ENCODE measurements around the gene COMT.
"Not testable (repeated sequence)": the region's sequence is repeated elsewhere in the genome, so short reads cannot be mapped to it uniquely, and the experiment has no call there.

The COMT gene

DNA sequence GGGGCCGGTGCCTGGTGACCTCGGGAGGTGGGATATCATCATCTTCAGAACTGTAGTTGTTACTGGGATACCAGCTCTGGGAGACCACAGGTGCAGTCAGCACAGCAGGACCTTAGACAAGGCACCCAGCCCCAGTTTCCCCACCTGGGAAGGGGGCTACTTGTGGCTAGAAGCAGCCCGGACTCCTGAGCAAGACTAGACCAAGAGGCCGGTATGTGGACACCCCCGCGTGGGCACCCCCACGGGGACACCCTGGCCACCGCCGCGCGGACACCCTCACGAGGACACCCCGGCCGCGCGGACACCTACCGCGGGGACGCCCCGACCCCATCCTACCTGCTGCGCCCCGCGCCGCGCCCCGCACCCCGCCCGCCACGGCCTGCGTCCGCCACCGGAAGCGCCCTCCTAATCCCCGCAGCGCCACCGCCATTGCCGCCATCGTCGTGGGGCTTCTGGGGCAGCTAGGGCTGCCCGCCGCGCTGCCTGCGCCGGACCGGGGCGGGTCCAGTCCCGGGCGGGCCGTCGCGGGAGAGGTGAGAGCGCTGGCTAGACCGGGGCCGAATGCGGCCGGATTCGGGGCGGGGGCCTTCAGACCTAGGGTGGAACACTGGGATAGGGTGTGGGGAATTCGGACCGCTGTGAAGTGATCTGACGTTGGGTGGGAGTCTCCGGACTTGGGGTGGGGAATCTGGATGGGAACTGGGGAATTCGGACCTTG is at the start of gene COMT, which contains the start of gene TXNRD2:
Gene COMT (plus strand): TSS at position 408 of the 718 bp plus-strand sequence. CDS start 20,755 bp downstream, outside the sequence.
Gene TXNRD2 (minus strand): TSS at position 454 of the 718 bp plus-strand sequence. CDS start 15 bp downstream, at position 439.
- DNase-seq, result peak in 1 of 2 experiments; percentile 29

DNA sequence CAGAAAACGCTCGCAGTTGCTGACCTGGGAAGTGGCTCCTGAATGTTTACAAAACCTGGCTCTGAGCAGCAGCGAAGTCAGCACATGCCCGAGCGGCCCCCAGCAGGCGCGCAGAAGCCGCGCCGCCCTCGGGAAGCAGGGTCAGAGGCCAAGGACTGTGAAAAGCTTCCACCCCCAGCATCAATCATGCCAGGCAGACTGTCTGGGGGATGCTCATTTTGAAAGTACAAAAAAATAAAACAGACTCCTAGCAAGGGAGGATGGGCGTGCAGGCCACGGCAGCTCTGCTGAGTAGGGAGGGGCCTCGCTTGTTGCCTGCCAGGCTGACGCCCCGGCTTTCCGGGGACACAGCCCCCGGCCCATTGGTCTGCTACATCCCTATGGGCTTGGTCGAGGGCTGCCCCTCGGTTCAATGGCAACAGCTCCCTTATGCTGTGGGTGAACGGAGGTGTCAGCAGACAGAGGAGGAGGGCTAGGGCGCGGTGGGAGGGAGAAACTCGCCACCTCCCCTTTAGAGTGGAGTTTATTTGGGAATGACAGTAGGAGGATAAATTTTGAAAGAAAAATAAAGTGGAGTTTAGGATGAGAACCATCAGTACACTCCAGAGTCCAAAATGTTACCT is 49.2 kb upstream of the COMT start:
- no peak for DNase-seq

DNA sequence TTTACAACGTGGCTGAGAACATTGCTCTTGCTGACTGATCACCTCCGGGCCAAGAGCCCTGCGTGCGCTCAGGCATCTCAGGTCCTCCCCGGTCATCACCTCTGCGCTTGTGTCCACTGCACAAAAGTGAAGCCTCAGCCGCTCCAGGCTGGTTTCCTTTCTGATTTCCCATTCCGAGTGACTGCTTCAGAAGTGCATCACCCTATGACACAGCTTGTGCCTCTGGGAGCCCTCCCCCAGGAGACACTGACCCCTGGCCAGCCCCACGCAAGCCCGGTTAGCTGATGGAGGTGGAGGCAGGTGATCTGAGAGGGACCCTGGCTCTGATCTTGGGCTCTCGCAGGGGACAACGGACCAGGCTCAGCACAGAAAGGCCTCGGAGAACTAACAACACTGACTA is 48.6 kb upstream of the COMT start:
- no peak for DNase-seq

DNA sequence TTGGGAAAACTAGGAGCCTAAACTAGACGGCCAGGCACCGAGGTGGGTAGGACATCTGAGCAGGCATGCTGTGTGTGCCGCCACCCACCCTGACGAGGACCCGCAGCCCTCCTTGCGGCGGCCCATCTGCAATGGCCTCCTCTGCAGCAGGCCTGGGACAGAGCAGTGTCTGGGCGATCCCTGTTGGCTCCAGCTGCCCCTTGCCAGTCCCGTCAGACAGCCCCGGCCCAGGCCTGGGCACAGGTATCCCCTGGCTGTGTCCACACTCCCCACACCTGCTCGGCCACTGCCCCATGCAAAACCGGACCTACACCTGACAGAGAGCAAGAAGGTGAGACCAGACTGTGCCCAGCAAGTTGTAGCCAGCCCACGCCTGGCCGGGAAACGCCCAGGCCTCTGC is 48.2 kb upstream of the COMT start:
- no peak for DNase-seq

DNA sequence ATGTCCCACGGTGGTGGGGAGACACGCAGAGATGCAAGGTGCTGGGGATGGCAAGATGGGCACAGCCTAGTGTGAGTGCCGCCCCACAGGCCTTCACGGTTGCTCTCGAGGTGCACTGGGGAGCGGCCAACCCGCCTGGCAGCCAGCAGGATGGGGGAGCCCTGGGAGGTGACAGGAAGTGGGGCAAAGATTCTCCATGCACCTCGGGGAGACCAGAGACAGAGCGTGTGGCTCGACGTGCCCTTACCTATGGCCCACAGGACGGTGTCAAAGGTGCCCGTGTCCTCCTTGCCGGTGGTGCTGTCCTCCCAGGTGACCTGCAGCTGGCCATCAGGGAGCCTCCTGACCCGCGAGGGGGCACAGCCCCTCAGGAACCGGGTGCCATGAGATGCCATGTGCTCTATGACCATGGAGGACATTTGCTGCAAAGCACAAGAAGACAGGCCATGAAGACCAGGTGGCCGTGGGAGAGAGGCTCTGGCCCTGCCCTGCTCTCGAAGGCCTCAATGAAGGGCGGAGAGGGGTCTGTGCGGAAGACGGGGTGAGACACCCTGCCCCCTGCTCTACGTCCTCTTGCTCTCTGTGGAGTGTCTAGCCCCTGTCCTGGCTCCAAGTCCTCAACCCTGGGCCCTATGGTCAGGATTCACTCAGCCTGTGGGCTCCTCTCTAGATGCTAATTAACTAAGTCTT is 46.3 kb upstream of the COMT start:
- DNase-seq, result no peak

DNA sequence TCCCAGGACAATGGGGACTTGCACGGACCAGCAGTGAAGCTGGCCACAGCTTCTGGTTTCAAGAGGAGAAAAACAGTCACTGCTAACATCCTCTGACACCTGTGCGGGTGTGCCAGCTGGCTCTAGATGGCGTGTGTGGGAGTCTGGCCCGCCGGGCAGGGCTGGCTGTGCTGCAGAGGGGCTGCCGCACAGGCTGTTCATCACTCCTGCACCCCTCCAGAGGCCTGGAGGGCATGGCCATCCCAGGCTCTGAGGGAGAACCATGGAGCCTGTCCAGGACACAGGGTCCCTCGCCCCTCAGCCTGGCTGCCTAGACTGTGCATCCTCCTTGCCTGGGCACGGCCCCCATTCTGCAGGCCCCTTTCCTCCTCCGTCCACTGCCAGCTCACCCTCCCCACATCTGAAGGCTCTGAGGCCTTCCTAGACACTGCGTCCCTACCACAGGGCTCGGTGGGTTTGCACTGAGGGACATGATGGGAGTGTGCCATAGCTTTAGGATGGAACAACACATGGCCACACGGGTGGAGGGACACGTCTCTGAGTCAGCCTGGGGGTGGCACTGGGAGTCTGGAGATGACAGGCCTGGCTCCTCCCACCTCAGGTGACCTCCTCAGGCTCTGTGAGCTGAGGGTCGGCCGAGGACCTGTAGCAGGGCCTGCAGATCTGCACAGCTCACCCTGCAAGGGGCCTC is 44.8 kb upstream of the COMT start:
- DNase-seq, result no peak

DNA sequence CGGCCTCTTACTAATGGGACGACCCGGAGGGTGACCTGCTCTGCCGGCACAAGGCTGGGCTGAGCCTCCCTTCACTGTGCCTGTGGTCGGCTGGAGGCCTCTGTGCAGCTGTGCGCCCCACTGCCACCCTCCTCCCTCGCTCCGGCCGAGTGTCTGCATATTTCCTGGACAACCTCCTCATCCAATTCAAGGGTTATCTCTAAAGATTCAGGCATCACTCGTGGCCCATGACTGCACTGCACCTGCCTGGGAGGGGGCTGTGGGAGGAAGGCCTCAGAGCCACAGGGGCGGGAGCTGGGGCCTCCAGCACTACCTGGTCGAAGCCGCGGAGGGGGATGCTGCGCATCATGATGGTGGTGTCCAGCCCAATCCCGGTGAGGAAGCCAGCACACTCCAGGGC is 43.8 kb upstream of the COMT start:
- no peak for DNase-seq

DNA sequence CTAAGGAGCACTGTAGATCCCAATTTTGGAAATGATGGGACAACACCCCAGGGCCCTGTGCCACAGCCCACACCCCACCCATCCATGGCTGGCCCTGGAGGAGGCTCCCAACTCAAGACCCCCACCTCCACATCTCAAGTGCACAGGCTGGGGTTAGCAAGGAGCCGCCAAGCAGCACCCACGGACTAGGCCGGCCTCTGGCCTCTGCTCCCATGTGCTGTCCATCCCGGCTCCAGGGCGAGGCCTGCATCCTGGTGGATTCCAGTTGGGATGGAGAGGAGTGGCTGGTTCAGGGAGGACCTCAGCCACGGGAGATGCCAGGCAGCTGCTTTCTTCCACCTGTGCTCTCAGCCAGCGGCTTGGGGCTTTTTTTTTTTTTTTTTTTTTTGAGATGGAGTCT is 43.4 kb upstream of the COMT start:
- DNase-seq, result no peak

DNA sequence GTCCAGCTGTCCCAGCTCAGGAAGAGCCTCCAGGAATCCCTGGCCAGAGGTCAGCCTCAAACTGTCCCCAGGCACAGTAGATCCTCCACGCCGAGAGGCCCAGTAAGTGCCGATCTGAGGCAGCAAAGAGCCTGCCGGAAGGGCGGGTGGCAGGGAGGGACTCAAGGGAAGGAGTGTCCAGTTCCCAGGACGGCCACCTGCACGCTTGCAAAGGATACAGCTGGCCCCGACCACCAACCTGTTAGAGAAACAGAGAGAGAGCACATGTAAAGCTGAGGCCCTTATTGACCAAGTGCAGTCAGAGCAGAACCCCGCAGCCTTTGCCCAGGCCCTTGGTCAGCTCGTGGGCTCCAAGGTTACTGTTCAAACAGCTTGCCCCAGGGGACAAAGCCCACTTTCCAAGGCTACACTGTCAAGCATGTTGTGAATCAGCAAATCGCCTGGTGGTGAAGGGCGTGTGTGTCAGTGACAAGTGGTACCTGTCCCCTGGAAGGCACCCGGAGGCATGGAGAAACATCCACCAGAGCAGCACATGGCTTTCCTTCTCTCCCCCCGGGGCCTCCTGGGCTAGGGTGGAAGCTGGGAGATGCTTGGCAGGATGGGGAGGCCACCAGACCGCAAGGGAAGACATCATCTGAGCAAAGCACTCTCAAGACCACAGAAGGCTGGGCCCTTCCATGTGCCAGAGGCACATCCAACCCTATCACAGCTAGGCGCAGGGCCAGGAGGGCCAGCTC is 42.6 kb upstream of the COMT start:
- no peak for DNase-seq

DNA sequence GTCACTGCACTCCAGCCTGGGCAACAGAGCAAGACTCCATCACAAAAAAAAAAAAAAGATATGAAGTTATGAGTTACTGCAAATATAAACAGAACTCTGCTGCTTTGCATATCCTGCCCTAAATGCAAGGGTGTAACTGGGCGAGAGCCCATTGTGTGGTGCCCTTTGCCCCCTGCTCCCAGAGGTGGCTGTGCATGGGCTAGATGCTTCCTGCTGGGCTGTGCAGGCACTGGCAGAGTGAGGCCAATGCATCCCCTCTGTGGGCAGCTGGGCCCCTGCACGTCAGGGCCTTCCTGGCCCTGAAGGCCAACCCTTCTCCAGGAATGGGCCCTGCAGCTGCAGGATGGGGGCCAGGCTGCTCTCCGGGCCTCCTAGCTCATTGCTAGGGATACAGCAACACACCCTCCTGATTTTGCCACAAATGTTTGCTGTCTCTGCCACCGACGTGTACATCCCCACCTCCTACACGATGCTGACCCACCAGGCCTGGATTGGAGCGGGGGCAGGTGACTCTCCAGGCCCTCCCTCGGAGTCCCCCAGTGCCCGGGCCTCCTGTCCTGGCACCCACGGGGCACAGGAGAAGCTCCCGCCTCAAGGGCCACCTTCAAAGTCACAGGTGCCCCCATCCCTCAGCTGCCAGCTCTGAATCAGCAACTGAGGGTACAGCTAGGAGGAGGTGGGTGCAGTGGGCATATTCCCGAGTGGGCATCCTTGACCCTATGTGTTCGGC is 40.7 kb upstream of the COMT start:
- no peak for DNase-seq

DNA sequence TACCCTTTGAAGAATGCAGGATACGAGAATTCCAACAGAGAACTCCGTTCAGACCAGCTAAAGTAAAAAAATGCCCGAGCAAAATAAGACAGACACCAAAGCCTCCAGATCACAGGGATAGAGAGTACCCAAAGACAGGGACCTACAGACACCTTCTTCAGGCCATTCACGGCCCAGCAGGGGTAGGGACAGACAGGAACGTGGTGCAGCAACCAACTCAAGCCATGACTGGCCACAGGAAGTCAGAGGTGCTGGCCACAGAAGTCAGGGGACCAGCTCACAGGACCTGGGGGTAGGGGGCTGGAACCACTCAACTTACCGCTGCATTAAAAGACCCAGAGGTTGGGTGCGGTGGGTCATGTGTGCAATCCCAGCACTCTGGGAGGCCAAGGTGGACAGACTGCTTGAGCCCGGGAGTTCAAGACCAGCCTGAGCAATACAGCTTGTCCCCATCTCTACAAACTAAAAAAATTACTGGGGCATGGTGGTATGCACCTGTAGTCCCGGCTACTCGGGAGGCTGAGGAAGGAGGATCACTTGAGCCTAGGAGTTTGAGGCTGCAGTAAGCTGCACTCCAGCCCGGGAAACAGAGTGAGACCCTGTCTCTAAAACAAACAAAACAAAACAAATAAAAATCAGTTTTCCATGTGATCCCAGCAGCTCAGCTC is 39.9 kb upstream of the COMT start:
- DNase-seq, result no peak

DNA sequence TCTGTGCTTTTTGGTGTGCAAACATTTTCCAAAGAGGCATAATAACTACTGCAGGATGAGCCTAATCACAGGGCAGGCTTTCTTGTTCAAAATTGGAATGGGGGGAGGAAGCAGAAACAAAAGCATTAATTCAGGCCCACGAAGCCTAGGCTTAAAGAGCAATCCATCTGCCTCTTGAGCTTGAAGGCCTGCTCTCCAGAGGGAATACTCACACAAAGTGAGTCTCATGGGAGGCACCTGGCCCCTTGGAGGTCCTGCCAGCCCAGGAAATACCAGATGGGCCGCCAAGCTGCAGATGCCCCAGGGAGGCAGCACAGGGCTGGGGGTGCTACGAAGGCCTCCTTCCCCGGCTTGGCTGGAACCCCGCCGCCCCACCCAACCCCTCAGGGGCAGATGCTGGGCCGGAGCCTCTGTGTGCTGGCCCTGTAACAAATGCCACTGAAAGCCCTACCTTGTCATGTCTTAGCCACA is 39.3 kb upstream of the COMT start:
- no peak for DNase-seq

DNA sequence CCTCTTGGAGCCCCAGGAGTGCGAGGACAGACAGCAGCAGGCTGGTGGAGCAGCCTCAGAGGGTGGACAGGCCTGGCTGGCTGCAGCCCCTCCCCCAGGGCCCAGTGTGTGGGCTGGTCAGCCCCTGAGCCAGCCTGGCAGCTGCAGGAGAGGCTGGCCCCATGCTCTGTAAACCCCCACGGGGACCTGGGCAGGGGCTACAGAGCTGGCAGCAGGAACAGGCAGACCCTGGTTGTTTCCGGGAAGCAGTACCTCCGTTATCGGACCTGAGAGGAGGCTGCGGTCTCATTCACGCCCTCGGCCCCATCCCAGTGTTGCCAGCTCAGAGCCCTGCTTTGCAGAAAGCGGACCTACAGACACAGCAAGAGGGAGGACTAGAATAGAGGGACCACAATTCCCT is 38.5 kb upstream of the COMT start:
- DNase-seq, result no peak

DNA sequence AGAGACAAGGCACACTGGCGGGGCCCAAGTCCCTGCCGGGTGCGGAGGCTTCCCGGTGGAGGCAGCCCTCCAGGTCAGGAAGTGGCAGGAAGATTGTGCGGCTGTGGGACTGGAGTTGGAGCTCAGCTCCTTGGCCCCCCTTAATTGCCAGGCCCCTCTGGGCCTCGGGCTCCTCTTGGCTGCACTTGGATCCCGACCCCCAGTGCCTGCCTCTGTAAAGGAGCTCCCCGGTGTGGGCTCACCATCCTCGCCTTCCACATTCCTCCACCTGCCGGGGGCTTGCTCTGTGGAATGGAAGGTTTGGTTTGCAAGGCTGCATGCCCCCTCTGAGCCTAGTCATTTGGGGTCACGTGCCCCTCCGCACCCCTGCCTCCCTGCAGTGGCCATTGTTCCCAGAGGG is 38.1 kb upstream of the COMT start:
- no peak for DNase-seq

DNA sequence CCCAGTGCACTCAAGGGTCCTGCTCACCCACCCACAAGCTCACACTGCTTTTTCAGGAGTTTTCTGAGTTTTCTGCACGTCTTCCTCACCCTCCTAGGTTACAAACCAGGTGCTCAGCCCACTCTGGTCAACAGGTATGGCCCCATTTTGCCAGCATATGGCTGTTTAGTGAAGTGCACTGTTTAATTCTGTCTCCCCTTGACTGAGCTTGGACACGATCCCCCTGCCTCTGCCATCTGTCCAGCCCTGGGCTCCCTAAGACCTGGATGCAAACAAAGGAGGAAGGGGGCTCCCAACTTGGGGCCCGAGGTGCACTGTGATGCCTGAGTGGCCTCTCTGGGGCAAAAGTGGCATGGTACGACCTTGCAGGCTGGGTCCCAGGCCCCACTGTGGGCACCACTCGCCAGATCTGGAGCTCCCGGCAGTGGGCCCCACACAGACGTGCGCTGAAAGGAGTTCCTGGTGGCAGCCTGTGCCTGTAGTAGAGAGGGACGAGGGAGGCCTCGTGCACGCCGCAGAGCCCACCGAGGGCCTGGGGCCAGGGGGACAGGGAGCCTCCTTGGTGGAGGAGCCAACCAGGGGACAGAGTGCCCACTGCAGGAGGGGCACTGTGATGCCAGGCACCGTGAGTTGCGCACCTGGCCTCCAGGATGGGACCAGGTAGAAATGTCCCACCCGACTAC is 37.3 kb upstream of the COMT start:
- no peak for DNase-seq

DNA sequence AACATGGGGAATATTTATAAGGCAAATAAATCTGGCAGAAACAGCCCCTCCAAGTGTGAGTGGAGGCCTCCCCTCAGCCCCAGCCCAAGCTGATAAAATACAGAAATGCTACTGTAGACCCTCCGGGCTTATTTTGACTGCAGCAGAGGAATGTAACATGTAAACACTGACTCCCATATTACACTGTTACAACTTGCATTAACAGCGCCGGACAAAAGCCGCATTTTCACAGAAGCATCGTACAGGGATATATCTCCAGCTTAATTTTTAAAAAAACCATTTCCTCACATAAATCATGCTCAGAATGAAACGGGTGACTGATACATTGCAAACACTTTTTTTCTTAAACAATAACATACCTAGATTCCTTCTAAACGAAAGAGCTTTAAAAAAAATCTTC is 36.6 kb upstream of the COMT start:
- DNase-seq, result no peak

DNA sequence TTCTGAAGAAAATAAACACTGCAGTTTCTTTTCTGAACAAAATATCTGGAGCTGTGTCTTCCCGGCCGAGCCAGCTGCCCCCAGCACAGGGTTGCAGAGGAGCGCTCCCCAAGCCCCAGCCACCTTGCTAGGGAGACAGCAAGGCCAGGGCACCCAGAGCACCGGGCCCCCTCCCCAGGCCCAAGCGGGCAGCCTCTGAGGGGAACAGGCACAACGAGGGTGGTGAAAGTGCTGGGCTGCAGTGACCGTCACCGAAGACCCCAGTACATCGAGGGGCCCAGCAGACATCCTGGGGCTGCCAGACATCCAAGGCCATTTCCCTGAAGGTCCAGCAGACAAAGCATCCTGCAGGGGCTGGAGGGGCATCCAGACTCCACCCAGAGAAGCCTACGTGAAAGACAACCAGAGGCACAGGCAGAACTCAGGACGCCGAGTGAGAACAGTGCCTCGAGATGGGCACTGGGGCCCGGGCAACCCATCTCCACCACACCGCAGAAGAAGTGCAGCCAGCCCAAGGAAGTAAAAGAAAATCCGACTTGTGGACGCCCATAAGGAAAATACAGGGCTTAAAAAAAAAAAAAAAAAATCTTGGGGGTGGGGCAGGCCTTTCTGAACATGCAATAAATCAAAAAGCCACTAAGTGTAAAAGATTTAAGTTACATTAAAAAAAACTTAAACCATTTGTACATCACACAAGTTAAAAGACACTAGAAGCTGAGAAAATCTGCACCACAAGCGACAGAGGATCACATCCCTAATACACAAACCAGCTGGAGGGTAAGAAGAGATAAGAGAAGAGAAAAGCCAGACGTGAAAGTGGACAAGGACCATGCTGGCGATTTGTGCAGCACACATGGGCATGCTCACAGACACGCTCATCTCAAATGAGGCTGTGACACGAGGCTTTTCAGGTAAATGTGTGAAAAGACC is 36.0 kb upstream of the COMT start:
- no peak for DNase-seq

DNA sequence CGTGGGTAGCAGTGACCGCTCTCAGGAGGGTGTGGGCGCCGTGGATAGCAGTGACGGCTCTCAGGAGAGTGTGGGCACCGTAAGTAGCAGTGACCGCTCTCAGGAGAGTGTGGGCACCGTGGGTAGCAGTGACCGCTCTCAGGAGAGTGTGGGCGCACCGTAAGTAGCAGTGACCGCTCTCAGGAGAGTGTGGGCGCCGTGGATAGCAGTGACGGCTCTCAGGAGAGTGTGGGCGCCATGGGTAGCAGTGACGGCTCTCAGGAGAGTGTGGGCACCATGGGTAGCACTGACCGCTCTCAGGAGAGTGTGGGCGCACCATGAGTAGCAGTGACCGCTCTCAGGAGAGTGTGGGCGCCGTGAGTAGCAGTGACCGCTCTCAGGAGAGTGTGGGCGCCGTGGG is 34.7 kb upstream of the COMT start:
- DNase-seq, result not testable (repeated sequence)

DNA sequence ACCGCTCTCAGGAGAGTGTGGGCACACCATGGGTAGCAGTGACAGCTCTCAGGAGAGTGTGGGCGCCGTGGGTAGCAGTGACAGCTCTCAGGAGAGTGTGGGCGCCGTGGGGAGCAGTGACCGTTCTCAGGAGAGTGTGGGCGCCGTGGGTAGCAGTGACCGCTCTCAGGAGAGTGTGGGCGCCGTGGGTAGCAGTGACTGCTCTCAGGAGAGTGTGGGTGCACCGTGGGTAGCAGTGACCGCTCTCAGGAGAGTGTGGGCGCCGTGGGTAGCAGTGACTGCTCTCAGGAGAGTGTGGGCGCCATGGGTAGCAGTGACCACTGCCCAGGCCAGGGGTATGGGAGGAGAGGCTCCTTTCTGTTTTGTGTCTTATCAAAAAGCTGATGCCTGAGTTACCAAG is 33.7 kb upstream of the COMT start:
- not testable (repeated sequence) for DNase-seq

All from SW 1271 (cell line).